22Rv1 (cell line): ENCODE results near the gene ARFGAP3.

Experiments used
- ZFX ChIP-seq: fragments of 450-650 bp; IDR thresholded peaks from 2 replicates; pipeline ENCODE4 v1.6.1; 2017; ENCODE audit warnings: antibody characterized with exemption, borderline replicate concordance
- TF ChIP-seq, protein P1 (sequence below): fragments of 450-650 bp; IDR thresholded peaks from 2 replicates; pipeline ENCODE4 v1.5.1; 2017; ENCODE audit warnings: mild to moderate bottlenecking

GRCh38 chr22:42862045-42862734 lies 5.1 kb upstream of the ARFGAP3 start:
- TF ChIP-seq, protein P1, sequence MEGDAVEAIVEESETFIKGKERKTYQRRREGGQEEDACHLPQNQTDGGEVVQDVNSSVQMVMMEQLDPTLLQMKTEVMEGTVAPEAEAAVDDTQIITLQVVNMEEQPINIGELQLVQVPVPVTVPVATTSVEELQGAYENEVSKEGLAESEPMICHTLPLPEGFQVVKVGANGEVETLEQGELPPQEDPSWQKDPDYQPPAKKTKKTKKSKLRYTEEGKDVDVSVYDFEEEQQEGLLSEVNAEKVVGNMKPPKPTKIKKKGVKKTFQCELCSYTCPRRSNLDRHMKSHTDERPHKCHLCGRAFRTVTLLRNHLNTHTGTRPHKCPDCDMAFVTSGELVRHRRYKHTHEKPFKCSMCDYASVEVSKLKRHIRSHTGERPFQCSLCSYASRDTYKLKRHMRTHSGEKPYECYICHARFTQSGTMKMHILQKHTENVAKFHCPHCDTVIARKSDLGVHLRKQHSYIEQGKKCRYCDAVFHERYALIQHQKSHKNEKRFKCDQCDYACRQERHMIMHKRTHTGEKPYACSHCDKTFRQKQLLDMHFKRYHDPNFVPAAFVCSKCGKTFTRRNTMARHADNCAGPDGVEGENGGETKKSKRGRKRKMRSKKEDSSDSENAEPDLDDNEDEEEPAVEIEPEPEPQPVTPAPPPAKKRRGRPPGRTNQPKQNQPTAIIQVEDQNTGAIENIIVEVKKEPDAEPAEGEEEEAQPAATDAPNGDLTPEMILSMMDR: no peak
- no peak for TF ChIP-seq ZFX
